ENCODE data around the gene TRIP10.
"Not testable (repeated sequence)": the region's sequence is repeated elsewhere in the genome, so short reads cannot be mapped to it uniquely, and the experiment has no call there.

Gene TRIP10

DNA sequence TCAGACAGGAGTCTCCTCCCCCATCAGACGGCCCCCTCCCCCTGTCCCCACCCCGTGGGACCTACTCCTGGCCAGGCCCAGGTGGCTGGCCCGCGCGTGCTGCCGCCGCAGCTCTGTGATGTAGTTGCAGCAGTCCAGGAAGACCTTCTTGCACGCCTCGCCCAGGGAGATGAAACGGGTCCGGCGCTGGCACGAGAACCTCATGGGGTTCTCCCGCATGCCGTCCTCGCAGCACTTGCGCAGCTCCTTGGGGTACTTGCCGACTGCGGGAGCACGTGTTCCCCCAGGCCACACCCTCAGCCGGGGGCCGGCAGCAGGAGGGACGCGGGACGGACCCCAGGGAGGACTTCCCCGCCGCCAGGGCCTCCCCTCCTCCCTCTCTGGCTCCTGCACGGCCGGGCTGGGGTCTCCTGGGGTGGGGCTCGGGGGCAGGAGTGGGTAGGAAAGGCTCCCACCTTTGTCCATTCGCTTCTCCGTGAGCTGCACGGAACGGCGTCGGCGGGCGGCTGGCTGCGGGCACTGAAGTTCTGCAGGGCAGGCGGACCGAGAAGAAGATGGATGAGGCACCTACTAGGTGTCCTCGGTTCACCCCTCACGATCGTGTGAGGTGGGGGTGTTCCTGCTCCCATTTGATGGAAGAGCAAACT is 32.3 kb upstream of the TRIP10 start:
- Mint-ChIP-seq H3K9me3 (ENCODE audit: low read depth) (no peaks in the 10 kb centered on the region), H3K27ac (no peak overlapping the region), H3K4me3 (no peak overlapping the region), H3K4me1 (ENCODE audit: low read depth) (peaks cover 13% of the 10 kb centered on the region), H3K27me3 (peaks cover 10% of the 10 kb centered on the region), H3K36me3 (no peaks in the 10 kb centered on the region)

- Mint-ChIP-seq H3K27me3 (peaks cover 10% of the 10 kb centered on the region), H3K4me3 (no peak overlapping the region), H3K36me3 (no peaks in the 10 kb centered on the region), H3K9me3 (ENCODE audit: low read depth) (no peaks in the 10 kb centered on the region), H3K4me1 (ENCODE audit: low read depth) (peaks cover 13% of the 10 kb centered on the region), H3K27ac (no peak overlapping the region)
Measured at GRCh38 chr19:6707658-6708018, 31.8 kb upstream of the TRIP10 start.

DNA sequence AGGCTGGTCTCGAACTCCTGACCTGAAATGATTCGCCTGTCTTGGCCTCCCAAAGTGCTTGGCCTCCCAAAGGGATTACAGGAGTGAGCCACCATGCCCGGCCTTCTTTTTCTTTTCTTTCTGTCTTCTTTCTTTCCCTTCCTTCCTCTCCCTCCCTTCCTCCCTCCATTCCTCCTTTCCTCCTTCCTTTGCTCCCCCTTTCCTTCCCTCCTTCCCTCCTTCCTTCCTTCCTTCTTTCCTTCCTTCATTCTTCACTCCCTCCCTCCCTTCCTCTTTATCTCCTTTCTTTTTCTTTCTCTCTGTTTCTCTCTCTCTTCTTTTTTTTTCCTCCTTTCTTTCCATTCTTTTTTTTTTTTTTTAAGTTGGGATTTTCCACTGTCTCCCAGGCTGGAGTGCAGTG is 31.1 kb upstream of the TRIP10 start:
- Mint-ChIP-seq H3K4me1 (ENCODE audit: low read depth) (peaks cover 13% of the 10 kb centered on the region), H3K4me3 (no peak overlapping the region), H3K27ac (no peak overlapping the region)

DNA sequence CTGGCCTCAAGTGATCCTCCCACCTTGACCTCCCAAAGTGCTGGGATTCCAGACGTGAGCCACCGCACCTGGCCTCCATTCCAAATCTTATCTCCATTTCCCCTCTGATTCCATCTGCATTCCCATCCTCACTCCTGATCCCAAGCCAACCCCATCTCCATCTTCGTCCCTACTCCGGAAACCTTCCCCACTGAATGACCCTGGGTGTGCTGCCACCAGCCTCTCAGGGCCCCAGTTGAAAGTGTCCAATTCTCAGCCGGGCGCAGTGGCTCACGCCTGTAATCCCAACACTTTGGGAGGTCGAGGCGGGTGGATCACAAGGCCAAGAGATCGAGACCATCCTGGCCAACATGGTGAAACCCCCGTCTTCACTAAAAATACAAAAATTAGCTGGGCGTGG is 30.6 kb upstream of the TRIP10 start:
- H3K4me1 Mint-ChIP-seq (ENCODE audit: low read depth), result peaks cover 13% of the 10 kb centered on the region
- H3K27me3 Mint-ChIP-seq; H3K4me3 Mint-ChIP-seq; H3K9me3 Mint-ChIP-seq (ENCODE audit: low read depth); H3K27ac Mint-ChIP-seq; H3K36me3 Mint-ChIP-seq: not testable (repeated sequence)

More for the DNA sequence above, 31.1 kb upstream of the TRIP10 start:
- Mint-ChIP-seq H3K36me3 (no peaks in the 10 kb centered on the region), H3K27me3 (peaks cover 10% of the 10 kb centered on the region), H3K9me3 (ENCODE audit: low read depth) (no peaks in the 10 kb centered on the region)

DNA sequence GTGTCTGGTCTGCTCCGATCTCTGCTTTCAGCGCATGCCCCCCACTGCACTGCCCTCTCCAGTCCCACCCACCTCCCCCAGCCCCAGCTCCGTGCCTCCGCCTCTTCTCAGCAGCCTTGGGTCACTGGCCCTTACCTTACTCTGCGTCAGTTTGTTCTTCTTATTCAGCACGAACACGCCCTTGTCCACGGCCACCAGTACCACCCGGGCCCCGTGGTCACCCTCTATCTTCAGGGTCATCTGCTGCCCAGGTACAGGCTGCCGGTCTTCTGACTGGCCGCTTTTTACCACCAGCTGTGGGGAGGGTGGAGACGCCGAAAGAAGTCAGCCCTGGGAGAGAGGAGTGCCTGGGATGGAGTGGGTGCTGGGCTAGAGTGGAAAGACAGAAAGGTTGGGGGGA is 29.9 kb upstream of the TRIP10 start:
- H3K4me3 Mint-ChIP-seq, result no peak overlapping the region
- peaks cover 10% of the 10 kb centered on the region for H3K27me3 Mint-ChIP-seq
- no peaks in the 10 kb centered on the region for H3K9me3 Mint-ChIP-seq (ENCODE audit: low read depth)
- H3K27ac Mint-ChIP-seq, result no peak overlapping the region
- no peaks in the 10 kb centered on the region for H3K36me3 Mint-ChIP-seq
- H3K4me1 Mint-ChIP-seq (ENCODE audit: low read depth), result peaks cover 13% of the 10 kb centered on the region

- Mint-ChIP-seq H3K27me3 (peaks cover 10% of the 10 kb centered on the region), H3K4me1 (ENCODE audit: low read depth) (peaks cover 13% of the 10 kb centered on the region), H3K9me3 (ENCODE audit: low read depth) (no peaks in the 10 kb centered on the region), H3K4me3 (peak overlapping the region; percentile 47), H3K36me3 (no peaks in the 10 kb centered on the region), H3K27ac (no peak overlapping the region)
Measured at GRCh38 chr19:6710273-6711077, 29.0 kb upstream of the TRIP10 start.

GRCh38 chr19:6711078-6711361 is 28.5 kb upstream of the TRIP10 start:
- Mint-ChIP-seq H3K4me3 (no peak overlapping the region), H3K27ac (no peak overlapping the region), H3K36me3 (no peaks in the 10 kb centered on the region), H3K9me3 (ENCODE audit: low read depth) (no peaks in the 10 kb centered on the region), H3K4me1 (ENCODE audit: low read depth) (peaks cover 13% of the 10 kb centered on the region), H3K27me3 (peaks cover 10% of the 10 kb centered on the region)

DNA sequence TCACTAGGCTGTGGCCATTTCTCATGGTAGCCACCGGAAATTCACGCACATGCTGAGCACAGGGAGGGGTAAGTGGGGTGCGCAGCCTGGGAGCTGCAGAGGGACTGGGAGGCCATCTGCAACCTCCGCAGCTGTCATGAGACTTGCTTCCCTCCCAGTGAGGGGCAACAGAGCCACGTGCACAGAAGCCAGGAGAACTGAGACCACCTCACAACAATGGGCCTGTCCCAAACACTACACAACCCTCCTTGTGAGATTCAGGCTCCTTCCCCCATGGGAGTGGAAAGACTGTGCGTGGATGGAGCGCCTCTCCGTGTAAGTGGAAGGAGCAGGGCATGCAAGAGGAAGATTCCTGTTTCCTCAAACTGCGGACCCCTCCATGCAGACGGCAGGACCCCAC is 27.9 kb upstream of the TRIP10 start:
- Mint-ChIP-seq H3K4me3 (no peak overlapping the region), H3K27me3 (peaks cover 10% of the 10 kb centered on the region)

DNA sequence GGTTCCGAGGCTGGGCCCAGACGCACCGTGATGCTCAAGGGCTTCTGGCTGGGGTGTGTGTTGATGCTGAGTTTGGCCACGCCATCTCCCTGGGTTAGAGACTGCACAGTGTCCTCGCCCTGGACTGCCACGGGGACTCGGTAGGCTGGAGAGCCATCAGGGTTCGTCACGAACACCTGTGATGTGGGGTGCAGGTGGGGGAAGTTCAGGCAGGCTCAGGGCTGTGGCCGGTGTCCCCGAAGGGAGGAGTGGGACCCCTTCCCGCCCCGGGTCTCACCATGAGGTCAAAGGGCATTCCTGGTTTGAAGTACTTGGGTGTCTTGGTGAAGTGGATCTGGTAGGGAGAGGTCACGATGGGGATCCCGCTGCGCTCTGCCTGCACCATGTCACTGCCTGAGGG is 27.2 kb upstream of the TRIP10 start:
- Mint-ChIP-seq H3K36me3 (no peaks in the 10 kb centered on the region), H3K4me3 (peak overlapping the region; percentile 1), H3K27ac (no peak overlapping the region), H3K27me3 (peaks cover 10% of the 10 kb centered on the region), H3K4me1 (ENCODE audit: low read depth) (peaks cover 13% of the 10 kb centered on the region), H3K9me3 (ENCODE audit: low read depth) (no peaks in the 10 kb centered on the region)

More for the DNA sequence above, 27.9 kb upstream of the TRIP10 start:
- H3K27ac Mint-ChIP-seq, result no peak overlapping the region
- H3K4me1 Mint-ChIP-seq (ENCODE audit: low read depth), result peaks cover 13% of the 10 kb centered on the region
- no peaks in the 10 kb centered on the region for H3K36me3 Mint-ChIP-seq
- H3K9me3 Mint-ChIP-seq (ENCODE audit: low read depth), result no peaks in the 10 kb centered on the region

- Mint-ChIP-seq H3K4me3 (peak overlapping the region; percentile 1), H3K9me3 (ENCODE audit: low read depth) (no peaks in the 10 kb centered on the region), H3K36me3 (peaks cover 3% of the 10 kb centered on the region), H3K27ac (no peak overlapping the region), H3K4me1 (ENCODE audit: low read depth) (peaks cover 16% of the 10 kb centered on the region), H3K27me3 (peaks cover 10% of the 10 kb centered on the region)
Measured at GRCh38 chr19:6712692-6713670, 26.5 kb upstream of the TRIP10 start.

DNA sequence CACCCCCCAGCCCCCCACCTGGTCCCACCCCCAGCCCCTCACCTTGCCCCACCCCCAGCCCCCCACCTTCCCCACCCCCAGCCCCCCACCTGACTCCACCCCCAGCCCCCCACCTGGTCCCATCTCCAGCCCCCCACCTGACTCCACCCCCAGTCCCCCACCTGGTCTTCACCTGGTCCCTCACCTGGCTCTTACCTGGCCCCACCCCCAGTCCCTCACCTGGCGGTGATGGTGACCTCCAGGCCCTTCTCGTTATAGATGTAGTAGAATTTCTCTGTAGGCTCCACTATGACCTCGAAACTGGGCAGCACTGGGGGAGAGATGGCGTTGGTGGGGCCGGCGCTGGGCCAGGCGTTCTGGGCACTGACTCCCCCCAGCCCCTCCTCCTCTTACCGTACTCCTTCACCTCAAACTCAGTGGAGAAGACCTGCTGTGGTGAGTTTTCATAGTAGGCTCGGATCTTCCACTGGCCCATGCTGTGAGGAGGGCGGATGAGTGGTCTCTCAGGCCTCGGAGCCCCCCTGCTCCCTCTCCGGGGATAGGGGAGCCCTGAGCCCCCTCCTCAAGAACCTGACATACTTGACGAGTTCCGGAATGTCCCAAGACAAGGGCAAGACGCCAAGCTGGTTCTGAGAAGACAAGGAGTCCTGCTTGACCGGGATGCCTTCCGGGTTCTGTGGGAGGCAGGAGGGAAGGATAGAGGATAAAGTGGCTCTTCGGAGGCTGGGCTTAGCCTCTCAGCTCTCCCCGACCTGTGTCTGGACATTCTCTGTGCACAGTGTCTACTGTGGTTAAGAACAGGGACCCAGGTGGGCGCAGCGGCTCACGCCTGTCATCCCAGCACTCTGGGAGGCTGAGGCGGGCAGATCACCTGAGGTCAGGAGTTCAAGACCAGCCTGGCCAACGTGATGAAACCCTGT is 25.4 kb upstream of the TRIP10 start:
- Mint-ChIP-seq H3K9me3 (ENCODE audit: low read depth) (no peaks in the 10 kb centered on the region), H3K4me3 (no peak overlapping the region), H3K27me3 (peaks cover 7% of the 10 kb centered on the region), H3K36me3 (peaks cover 3% of the 10 kb centered on the region), H3K4me1 (ENCODE audit: low read depth) (peaks cover 16% of the 10 kb centered on the region), H3K27ac (no peak overlapping the region)

DNA sequence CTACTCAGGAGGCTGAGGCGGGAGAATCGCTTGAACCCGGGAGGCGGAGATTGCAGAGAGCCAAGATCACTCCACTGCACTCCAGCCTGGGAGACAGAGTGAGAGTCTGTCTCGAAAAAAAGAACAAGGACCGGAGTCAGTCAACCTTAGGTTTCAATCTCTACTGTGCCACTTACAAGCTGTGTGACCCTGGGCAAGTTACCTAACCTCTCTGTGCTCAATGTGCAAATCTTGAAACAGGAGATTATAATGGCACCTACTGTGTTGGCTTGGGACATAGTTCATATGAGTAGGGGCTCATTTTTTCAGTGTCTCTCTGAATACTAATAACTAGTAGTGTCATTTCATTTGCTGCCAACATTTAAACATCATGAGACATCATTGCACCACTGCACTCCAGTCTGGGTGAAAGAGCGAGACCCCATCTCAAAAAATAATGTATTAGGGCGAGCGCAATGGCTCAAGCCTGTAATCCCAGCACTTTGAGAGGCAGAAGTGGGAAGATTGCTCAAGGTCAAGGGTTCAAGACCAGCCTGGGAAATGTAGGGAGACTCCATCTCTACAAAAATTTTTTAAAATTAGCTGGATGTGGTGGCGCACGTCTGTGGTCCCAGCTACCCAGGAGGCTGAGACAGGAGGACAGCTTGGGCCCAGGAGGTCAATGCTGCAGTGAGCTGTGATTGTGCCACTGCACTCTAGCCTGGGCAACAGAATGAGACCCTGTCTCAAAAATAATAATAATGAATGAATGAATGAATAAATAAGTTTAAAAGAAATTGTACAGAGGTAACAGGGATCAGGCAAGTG is 24.5 kb upstream of the TRIP10 start:
- Mint-ChIP-seq H3K27ac (no peak overlapping the region), H3K36me3 (peaks cover 3% of the 10 kb centered on the region), H3K4me3 (no peak overlapping the region), H3K9me3 (ENCODE audit: low read depth) (no peaks in the 10 kb centered on the region), H3K27me3 (peaks cover 4% of the 10 kb centered on the region), H3K4me1 (ENCODE audit: low read depth) (peaks cover 16% of the 10 kb centered on the region)

DNA sequence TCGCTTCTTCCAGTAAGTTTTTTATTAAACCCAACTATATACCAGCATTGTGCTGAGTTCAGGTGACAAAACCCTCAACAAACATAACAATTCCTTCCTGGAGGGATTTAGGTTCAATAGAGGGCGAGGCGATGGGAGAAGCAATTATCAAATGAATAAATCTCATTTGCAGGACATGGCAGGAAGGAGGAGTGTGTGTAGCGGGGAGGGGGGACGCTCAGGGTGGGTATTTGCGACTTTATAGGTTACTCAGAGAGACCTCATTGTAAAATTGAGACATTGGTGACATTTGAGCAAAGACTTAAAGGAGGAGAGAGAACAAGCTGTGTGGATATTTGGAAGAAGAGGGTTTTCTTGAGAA is 22.9 kb upstream of the TRIP10 start:
- H3K36me3 Mint-ChIP-seq, result peaks cover 3% of the 10 kb centered on the region
- H3K27me3 Mint-ChIP-seq, result no peaks in the 10 kb centered on the region
- H3K4me1 Mint-ChIP-seq (ENCODE audit: low read depth), result peaks cover 4% of the 10 kb centered on the region
- no peak overlapping the region for H3K4me3 Mint-ChIP-seq
- no peak overlapping the region for H3K27ac Mint-ChIP-seq
- H3K9me3 Mint-ChIP-seq (ENCODE audit: low read depth), result no peaks in the 10 kb centered on the region

GRCh38 chr19:6717036-6717435 is 22.4 kb upstream of the TRIP10 start:
- H3K9me3 Mint-ChIP-seq (ENCODE audit: low read depth), result no peaks in the 10 kb centered on the region
- H3K4me1 Mint-ChIP-seq (ENCODE audit: low read depth), result peaks cover 5% of the 10 kb centered on the region
- peaks cover 3% of the 10 kb centered on the region for H3K36me3 Mint-ChIP-seq
- no peaks in the 10 kb centered on the region for H3K27me3 Mint-ChIP-seq
- no peak overlapping the region for H3K27ac Mint-ChIP-seq
- no peak overlapping the region for H3K4me3 Mint-ChIP-seq

Measured in activated naive CD8-positive, alpha-beta T cell (primary cell).